ENCODE data around the gene SLC13A3.

Gene SLC13A3

GRCh38 chr20:46600286-46600752 is 50.9 kb downstream of the SLC13A3 start:
- no peak for DNase-seq (ENCODE audit: low read depth)
- TF ChIP-seq, protein P1, sequence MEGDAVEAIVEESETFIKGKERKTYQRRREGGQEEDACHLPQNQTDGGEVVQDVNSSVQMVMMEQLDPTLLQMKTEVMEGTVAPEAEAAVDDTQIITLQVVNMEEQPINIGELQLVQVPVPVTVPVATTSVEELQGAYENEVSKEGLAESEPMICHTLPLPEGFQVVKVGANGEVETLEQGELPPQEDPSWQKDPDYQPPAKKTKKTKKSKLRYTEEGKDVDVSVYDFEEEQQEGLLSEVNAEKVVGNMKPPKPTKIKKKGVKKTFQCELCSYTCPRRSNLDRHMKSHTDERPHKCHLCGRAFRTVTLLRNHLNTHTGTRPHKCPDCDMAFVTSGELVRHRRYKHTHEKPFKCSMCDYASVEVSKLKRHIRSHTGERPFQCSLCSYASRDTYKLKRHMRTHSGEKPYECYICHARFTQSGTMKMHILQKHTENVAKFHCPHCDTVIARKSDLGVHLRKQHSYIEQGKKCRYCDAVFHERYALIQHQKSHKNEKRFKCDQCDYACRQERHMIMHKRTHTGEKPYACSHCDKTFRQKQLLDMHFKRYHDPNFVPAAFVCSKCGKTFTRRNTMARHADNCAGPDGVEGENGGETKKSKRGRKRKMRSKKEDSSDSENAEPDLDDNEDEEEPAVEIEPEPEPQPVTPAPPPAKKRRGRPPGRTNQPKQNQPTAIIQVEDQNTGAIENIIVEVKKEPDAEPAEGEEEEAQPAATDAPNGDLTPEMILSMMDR (IDR thresholded peaks at IDR 0.05; ENCODE audit: control insufficient read depth, insufficient read depth, low read depth, low read length, missing control alignments) = no peak
- H3K4me3 ChIP-seq (ENCODE audit: control insufficient read depth, low read depth, low read length) = no peak overlapping the region

DNA sequence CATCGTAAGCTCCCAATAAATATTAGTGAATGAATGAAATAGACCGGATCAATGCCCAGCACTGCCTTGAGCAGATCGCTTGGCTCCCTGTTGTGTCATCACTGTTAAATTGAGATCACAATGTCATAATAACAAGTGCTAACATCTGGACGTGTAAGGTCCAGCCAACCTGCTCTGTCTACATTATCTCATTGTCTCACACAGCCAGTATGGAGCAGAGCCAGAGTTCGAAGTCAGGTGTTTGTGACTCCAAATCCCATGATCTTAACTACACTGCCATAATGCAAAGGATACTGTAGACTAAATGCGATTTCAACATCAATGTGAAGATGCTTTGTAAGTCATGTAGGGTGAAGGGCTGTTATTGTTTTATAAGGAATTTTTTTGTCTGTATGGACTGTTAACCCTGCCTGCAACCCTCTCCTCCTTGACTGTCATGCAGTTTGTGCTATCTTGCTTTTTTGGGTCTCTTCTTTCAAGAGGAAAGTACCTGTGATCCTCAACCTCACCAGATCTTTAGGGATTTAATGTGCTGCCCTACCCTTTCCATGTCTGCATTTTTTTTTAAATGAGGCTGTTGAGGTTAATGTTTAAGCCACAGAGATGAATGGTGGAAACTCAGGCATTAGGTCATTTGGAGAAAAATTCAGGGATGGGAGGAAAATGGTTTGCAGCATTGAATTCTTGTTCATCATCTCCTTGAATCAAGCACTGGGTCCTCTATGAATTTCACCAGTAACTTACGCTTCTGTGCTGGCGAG is 51.9 kb downstream of the SLC13A3 start:
- H3K4me3 ChIP-seq (ENCODE audit: control insufficient read depth, low read depth, low read length) = no peak overlapping the region
- no peak for DNase-seq (ENCODE audit: low read depth)
- TF ChIP-seq, protein P1 (IDR thresholded peaks at IDR 0.05; ENCODE audit: control insufficient read depth, insufficient read depth, low read depth, low read length, missing control alignments) = no peak

GRCh38 chr20:46595933-46596332 is 55.3 kb downstream of the SLC13A3 start:
- TF ChIP-seq, protein P1 (IDR thresholded peaks at IDR 0.05; ENCODE audit: control insufficient read depth, insufficient read depth, low read depth, low read length, missing control alignments) = no peak
- no peak overlapping the region for H3K4me3 ChIP-seq (ENCODE audit: control insufficient read depth, low read depth, low read length)
- DNase-seq (ENCODE audit: low read depth) = no peak

- DNase-seq (ENCODE audit: low read depth) = no peak
- TF ChIP-seq, protein P1 (IDR thresholded peaks at IDR 0.05; ENCODE audit: control insufficient read depth, insufficient read depth, low read depth, low read length, missing control alignments) = no peak
- no peak overlapping the region for H3K4me3 ChIP-seq (ENCODE audit: control insufficient read depth, low read depth, low read length)
Observed at GRCh38 chr20:46594725-46595124, 56.5 kb downstream of the SLC13A3 start.

DNA sequence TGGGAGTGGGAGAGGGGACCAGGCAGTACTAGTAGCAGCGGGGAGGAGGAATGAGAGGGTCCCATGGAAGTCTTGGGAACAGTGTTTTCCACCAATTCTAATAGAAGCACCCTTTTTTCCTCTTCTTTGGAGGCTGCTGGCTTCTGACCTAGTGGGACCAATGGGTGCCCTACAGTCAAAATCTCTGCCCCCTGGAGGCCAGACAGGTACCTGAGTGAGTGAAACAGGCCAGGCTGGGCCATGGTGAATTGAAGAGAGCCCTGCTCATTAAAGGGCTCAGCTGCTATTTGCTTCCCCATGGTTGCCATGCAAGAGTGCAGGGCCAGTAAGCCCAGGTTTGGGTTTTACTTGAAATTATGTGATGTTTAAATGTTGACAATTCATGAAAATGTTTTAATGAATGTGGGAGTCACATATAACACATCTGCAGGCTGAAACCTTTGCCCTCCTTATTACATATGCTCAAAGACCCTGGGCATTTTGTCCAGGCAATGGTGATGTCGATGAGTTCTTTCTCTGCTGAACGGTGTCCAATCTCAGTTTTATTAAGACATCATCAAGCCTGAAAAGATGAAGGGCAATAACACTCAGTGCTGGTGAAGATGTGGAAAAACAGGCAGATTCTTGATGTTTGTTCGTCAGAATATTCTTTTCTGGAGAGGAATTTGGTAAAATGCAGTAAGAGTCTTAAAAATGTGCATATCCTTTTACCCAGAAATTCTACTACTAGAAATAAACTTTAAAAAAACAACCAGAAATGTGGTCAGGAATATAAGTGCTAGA is 58.5 kb downstream of the SLC13A3 start:
- TF ChIP-seq, protein P1 (IDR thresholded peaks at IDR 0.05; ENCODE audit: control insufficient read depth, insufficient read depth, low read depth, low read length, missing control alignments) = no peak
- H3K4me3 ChIP-seq (ENCODE audit: control insufficient read depth, low read depth, low read length) = no peak overlapping the region
- DNase-seq (ENCODE audit: low read depth) = no peak

DNA sequence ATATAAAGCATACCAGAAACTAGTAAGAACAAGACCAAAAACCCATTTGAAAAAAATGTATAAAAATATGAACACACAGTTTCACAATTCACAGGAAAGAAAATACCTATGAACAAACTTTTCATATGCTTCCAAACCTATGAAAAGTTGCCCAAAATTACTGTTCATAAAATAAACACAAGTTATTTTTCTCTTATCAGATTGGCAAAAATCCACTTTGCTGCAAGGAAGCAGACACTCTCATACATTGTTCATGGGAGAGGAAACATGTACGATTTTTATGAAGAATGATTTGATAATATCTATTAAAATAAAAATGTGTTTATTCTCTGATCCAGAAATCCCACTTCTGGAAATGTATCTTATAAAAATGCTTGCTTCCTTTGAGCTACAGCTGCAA is 60.8 kb downstream of the SLC13A3 start:
- TF ChIP-seq, protein P1 (IDR thresholded peaks at IDR 0.05; ENCODE audit: control insufficient read depth, insufficient read depth, low read depth, low read length, missing control alignments) = no peak
- no peak overlapping the region for H3K4me3 ChIP-seq (ENCODE audit: control insufficient read depth, low read depth, low read length)
- DNase-seq (ENCODE audit: low read depth) = no peak

Measured in AG09309 (cell line).